HG03025 (cell line): ENCODE measurements around the gene USB1.
"Not testable (repeated sequence)": the region's sequence is repeated elsewhere in the genome, so short reads cannot be mapped to it uniquely, and the experiment has no call there.

Experiments used
- ATAC-seq: cut with Tn5 transposase; IDR thresholded peaks from one replicate; pipeline ENCODE4 v1.9.1; 2021; ENCODE audit warnings: mild to moderate bottlenecking, moderate library complexity; ENCODE audit not compliant: unreplicated experiment, low FRiP score

Gene USB1

GRCh38 chr16:57993897-57994296 lies 7.3 kb upstream of the USB1 start:
- no peak for ATAC-seq

DNA sequence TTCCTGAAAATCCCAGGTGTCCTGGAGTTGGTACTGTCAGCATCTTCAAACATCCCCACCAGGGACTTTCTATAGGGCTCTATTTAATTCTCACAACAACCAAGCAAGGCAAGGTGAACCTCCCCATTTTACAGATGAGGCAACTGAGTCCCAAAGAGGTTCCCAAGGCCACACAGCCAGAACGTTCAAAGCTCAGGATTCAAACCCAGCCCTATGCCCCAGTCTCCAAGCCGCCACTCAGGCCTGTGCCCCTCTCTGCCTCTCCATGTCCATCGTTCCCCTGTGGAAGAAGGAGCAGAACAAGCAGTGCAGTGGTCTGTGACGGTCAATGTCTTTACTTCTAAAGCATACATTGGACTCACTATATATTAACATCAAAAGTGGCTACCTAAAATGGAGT lies 6.8 kb upstream of the USB1 start:
- no peak for ATAC-seq

DNA sequence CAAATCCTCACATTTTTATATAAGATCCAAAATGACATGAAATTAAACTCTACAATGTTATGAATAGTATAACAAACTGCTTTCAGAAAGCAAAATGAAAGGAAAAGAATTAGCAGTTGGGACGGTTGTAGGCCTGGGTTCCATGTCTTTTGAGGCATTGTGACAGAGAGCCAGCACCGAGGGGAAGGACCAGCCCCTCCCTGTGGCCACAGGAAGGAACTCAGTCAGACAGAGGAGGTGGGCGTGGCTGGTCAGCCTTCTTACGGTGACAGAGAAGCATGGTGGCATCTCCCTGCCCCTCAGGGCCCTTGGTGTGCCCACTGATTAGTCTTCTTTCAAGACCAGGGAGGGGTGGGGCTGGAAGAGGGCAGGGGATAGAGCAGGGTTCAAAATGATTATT lies 6.4 kb upstream of the USB1 start:
- ATAC-seq = no peak

DNA sequence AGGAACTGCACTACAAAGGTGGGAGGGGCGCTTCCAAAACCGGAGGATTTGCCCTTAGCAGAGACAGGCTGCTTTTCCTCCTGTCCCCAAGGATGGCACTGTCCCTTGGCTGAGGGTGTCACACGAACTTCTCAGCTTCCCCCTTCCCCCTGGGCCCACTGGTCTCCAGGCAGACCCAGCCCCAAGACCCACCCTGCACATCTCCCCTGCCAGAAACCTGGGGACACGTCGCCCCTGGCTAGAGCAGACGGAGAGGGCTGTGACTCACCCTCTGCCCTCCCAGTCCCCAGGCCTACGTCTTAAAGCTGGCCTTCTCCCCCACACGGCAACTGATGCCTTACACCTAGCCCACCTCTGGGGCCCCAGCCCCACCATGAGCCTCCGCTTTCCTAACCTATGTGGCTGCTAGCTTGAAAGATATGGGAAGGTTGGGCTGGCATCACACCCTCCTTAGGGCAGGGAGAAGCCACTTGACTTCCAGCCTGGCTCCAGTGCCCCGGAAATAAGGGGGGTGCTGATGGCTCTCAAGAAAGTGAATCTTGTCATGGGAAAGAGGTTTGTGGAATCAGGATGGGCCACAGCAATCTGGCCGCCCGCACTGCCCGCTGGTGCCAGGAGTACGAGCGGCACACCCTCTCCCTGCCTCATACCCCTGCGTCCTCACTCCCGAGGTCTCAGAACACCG lies 5.3 kb upstream of the USB1 start:
- ATAC-seq = no peak

GRCh38 chr16:57996406-57997175 lies 4.6 kb upstream of the USB1 start:
- no peak for ATAC-seq

DNA sequence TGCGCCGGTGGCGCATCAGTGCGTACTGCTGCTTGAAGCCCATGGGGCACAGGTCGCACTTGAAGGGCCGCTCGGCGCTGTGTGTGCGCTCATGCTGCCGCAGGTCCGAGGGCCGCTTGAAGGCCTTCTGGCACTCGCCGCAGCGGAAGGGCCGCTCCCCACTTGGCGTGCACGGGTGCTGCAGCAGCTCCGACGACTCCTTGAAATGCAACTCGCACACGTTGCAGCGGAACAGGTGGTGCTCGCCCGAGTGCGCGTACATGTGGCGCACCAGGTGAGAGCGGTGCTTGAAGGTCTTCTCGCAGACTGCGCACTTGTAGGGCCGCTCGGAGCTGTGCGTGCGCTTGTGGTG lies 4.1 kb upstream of the USB1 start:
- no peak for ATAC-seq

- ATAC-seq = no peak
These were observed 3.5 kb upstream of the USB1 start for GRCh38 chr16:57997528-57998265.

- no peak for ATAC-seq
These were observed 2.7 kb upstream of the USB1 start for GRCh38 chr16:57998486-57998885.

DNA sequence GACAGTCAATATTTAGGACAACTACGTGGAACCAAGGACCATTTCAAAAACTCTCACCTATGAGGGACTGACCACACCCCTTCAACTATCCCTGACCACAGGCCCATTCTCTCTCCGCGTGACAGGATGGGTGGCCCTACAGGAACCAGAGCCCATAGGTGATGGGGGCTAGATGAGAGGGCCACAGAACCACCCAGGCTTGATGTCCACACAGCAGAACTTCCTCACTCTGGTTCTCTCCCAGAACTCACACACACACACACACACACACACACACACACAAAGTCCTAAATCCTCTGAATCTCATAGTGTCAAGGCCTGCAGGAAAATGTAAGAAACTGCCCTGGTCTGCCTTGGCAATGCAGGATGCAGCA lies 2.2 kb upstream of the USB1 start:
- ATAC-seq = no peak

DNA sequence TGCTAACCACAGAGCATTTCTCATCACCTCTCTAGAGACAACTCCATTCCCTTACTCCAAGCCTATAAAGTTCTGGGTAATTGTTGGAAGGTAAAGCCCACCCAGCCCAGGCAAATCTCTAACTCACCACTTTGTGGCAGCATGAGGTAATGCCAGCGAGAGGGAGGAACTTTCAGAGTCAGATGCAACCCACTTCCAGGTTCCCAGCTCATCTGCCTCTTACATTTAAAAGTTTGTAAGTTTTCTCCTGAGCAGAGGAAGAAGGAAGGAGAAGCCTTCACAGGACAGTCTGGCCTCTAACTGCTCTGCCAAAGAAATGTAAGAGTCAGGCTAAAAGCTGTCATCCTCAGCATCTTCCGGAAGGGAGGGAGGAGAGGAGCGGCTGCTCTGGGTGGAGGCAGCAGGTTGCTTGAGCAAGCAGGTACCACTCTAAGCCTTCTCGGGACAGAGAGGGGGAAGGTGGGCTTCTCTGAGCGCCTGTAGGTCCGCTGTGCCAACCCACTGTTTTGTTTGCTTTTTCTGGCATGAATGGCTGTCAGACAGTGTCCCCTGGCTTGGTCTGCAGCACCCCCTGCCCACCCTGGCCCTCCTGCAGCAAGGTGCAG lies 1.7 kb upstream of the USB1 start:
- no peak for ATAC-seq

DNA sequence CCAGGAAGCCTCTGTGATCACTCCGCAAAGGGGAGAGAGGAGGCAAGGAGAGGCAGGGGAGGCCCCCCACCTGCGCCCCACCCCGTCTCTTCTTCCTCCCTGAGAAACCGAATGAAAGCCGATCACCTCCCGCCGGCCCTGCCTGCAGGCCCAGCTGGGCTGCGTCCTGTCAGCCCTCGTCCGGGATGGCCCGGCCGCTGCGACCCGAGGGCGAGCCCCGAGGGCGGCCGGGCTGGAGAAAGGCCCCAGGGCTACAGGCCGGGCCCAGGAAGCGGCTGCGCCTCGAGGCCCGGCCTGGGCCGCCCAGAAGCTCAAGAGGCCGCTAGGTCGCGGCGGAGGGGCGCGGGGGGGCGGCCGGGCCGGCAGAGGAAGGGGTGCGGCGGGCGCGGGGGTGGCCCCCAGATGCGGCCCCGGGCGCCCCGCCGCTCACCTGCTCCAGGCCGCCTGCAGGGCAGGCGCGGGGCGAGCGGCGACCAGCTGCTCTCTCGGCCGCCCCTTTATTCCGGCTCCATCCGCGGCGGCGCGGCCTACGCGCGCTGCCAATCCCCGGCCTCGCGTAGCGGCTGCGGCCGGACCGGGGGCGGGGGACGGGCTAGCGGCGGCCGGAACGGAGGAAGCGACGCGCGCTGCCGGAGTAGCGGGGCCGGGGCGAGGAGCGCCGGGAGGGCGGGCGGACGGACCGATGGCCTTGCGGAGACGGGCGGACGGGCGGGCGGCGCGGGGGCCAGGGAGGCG lies 1.1 kb upstream of the USB1 start, which contains the start of gene ZNF319:
Gene ZNF319 (minus strand): TSS at position 702 of the 735 bp plus-strand sequence. CDS start 2,407 bp downstream, outside the sequence.
- peak; percentile 21 for ATAC-seq

- ATAC-seq = no peak
These were observed 691 bp downstream of the USB1 start for GRCh38 chr16:58001781-58002415.

GRCh38 chr16:58002416-58002800 lies 1.2 kb downstream of the USB1 start:
- no peak for ATAC-seq

- no peak for ATAC-seq
These were observed 1.7 kb downstream of the USB1 start for GRCh38 chr16:58002936-58003335.

DNA sequence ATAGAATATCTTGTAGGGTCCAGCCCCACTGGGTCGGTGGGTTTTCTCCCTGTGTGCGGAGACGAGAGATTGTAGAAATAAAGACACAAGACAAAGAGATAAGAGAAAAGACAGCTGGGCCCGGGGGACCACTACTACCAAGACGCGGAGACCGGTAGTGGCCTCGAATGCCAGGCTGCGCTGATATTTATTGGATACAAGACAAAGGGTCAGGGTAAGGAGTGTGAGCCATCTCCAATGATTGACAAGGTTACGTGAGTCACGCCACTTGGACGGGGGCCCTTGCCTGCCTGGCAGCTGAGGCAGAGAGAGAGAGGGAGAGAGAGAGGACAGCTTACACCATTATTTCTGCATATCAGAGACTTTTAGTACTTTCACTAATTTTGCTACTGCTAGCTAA lies 3.5 kb downstream of the USB1 start:
- ATAC-seq = not testable (repeated sequence)

DNA sequence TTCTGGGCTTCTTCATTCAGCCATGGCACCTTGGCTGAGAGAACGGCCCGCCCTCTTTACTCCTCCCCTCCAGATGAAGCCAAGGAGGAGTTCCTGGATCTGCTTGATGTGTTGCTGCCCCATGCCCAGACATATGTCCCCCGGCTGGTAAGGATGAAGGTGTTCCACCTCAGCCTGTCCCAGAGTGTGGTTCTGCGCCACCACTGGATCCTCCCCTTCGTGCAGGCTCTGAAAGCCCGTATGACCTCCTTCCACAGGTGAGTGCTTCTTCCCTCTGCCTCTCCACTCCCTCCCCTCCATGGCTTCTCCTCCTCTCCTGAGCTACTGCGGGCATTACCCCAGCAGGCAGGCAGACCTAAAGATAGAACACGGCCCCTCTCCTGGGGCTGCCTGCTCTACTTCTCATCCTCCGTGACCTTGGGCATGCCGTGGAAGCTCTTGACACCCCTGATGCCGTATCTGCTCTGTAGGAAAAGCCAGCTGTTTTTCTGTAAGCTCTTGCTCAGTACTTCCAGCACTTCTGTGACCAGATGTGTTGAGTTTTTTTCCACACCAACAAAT lies 8.7 kb downstream of the USB1 start:
- no peak for ATAC-seq

GRCh38 chr16:58010886-58011285 lies 9.7 kb downstream of the USB1 start:
- ATAC-seq = no peak

GRCh38 chr16:58011652-58012051 lies 10.4 kb downstream of the USB1 start:
- no peak for ATAC-seq

DNA sequence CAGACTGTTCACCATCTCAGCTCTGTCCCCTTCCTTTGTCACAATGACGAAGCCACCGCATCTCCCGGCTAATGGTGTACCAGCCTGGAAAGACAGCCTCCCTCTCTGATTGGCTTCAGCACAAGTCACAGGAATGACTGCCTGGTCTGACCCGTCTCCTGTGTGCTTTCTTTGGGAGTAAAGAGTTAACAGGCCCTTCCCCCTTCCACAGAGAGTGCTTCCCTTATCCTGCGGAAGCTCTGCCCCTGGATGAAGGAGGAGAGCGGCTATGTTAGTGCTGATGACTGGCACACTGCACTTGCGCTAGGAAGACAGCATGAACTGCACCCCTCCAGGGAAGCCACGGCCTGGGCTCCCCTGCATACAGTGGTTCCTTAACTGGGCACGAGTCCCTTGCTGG lies 11.3 kb downstream of the USB1 start:
- no peak for ATAC-seq
